Activated T-helper 2 cell treated with anti-CD3 and anti-CD28 coated beads, Interferon-gamma antibody, Interleukin-2, Interleukin-4, amounts not matched to agents 10 μg/mL and 5 μg/mL and 100 μg/mL, durations not matched to agents 14 hours and 24 hours and 36 hours (primary cell): ENCODE measurements around the gene SDR42E2. TPM values are rescaled to one million over a fixed set of nuclear protein-coding genes. Genes with fewer than 3 reads are reported as not detected.

Experiments
- DNase-seq: peaks from one replicate; pipeline ENCODE4 v3.0.0; 2021; ENCODE audit warnings: low spot score
- H3K27ac Mint-ChIP-seq: one replicate; pipeline ENCODE4 v1.8.0; 2021; ENCODE audit warnings: mixed read lengths
- H3K27me3 Mint-ChIP-seq: one replicate; pipeline ENCODE4 v1.8.0; 2021; ENCODE audit warnings: low read depth, mixed read lengths
- H3K36me3 Mint-ChIP-seq: one replicate; pipeline ENCODE4 v1.8.0; 2021; ENCODE audit warnings: low read depth, mixed read lengths
- H3K4me1 Mint-ChIP-seq: one replicate; pipeline ENCODE4 v1.8.0; 2021; ENCODE audit warnings: low read depth, mixed read lengths
- H3K4me3 Mint-ChIP-seq: one replicate; pipeline ENCODE4 v1.8.0; 2021; ENCODE audit warnings: low read depth, mild to moderate bottlenecking, moderate library complexity, mixed read lengths
- H3K9me3 Mint-ChIP-seq: one replicate; pipeline ENCODE4 v1.8.0; 2021; ENCODE audit warnings: mixed read lengths
- intact Hi-C: fragments of 100-400 bp; cut with micrococcal nuclease; formaldehyde crosslinking; loops from one replicate; pipeline ENCODE4 v1.15.1; 2023
- total RNA-seq: library from RNA; stranded (reverse); gene quantifications from 2 replicates; pipeline ENCODE4 v1.2.3, GENCODE V29; 2022

SDR42E2 gene
- total RNA-seq, 1 donor from 2014 or later, result 0.09 TPM

- no peaks in the 10 kb centered on the region for H3K27me3 Mint-ChIP-seq
- H3K36me3 Mint-ChIP-seq, result peaks cover 42% of the 10 kb centered on the region
- no peak overlapping the region for H3K27ac Mint-ChIP-seq
- no peak overlapping the region for H3K4me3 Mint-ChIP-seq
- no peaks in the 10 kb centered on the region for H3K9me3 Mint-ChIP-seq
- intact Hi-C loops, result no loop called here
- no peak for DNase-seq
- peaks cover 12% of the 10 kb centered on the region for H3K4me1 Mint-ChIP-seq
These were observed 62.8 kb downstream of the SDR42E2 start for GRCh38 chr16:22225060-22225459.

GRCh38 chr16:22229889-22230288, 67.6 kb downstream of the SDR42E2 start:
- H3K36me3 Mint-ChIP-seq, result peaks cover 59% of the 10 kb centered on the region
- no peak for DNase-seq
- H3K27me3 Mint-ChIP-seq, result no peaks in the 10 kb centered on the region
- H3K9me3 Mint-ChIP-seq, result no peaks in the 10 kb centered on the region
- H3K4me1 Mint-ChIP-seq, result peaks cover 12% of the 10 kb centered on the region
- intact Hi-C loops, result no loop called here
- no peak overlapping the region for H3K27ac Mint-ChIP-seq
- H3K4me3 Mint-ChIP-seq, result no peak overlapping the region

- Mint-ChIP-seq H3K27ac (peak overlapping the region; percentile 40), H3K27me3 (no peaks in the 10 kb centered on the region), H3K4me3 (no peak overlapping the region), H3K4me1 (peaks cover 13% of the 10 kb centered on the region), H3K36me3 (peaks cover 57% of the 10 kb centered on the region), H3K9me3 (no peaks in the 10 kb centered on the region)
- DNase-seq, result no peak
- intact Hi-C loops, result loop anchor here (1.0 to 2.0 kb wide), 2 partner anchors 9 to 16 kb away; no protein-coding TSS in a partner anchor
These were observed 70.2 kb downstream of the SDR42E2 start for GRCh38 chr16:22232277-22233036.

- no peaks in the 10 kb centered on the region for H3K9me3 Mint-ChIP-seq
- H3K27ac Mint-ChIP-seq, result no peak overlapping the region
- peaks cover 14% of the 10 kb centered on the region for H3K4me1 Mint-ChIP-seq
- intact Hi-C loops, result loop anchor here (2.0 kb wide), 1 partner anchor 16 kb away; no protein-coding TSS in a partner anchor
- DNase-seq, result no peak
- H3K36me3 Mint-ChIP-seq, result peaks cover 60% of the 10 kb centered on the region
- H3K4me3 Mint-ChIP-seq, result no peak overlapping the region
- H3K27me3 Mint-ChIP-seq, result no peaks in the 10 kb centered on the region
These were observed 70.7 kb downstream of the SDR42E2 start for GRCh38 chr16:22233037-22233372.

- H3K9me3 Mint-ChIP-seq, result no peaks in the 10 kb centered on the region
- no peak overlapping the region for H3K27ac Mint-ChIP-seq
- H3K36me3 Mint-ChIP-seq, result peaks cover 57% of the 10 kb centered on the region
- no peaks in the 10 kb centered on the region for H3K27me3 Mint-ChIP-seq
- intact Hi-C loops, result no loop called here
- no peak overlapping the region for H3K4me3 Mint-ChIP-seq
- peaks cover 33% of the 10 kb centered on the region for H3K4me1 Mint-ChIP-seq
- DNase-seq, result no peak
These were observed 73.8 kb downstream of the SDR42E2 start for GRCh38 chr16:22235839-22236745.

- H3K4me3 Mint-ChIP-seq, result no peak overlapping the region
- peaks cover 36% of the 10 kb centered on the region for H3K36me3 Mint-ChIP-seq
- DNase-seq, result no peak
- peaks cover 23% of the 10 kb centered on the region for H3K4me1 Mint-ChIP-seq
- H3K27me3 Mint-ChIP-seq, result no peaks in the 10 kb centered on the region
- no peaks in the 10 kb centered on the region for H3K9me3 Mint-ChIP-seq
- intact Hi-C loops, result no loop called here
- H3K27ac Mint-ChIP-seq, result peak overlapping the region; percentile 64
These were observed 77.0 kb downstream of the SDR42E2 start for GRCh38 chr16:22239131-22239805.

- DNase-seq, result no peak
- H3K27ac Mint-ChIP-seq, result peak overlapping the region; percentile 90
- H3K36me3 Mint-ChIP-seq, result peaks cover 37% of the 10 kb centered on the region
- H3K9me3 Mint-ChIP-seq, result no peaks in the 10 kb centered on the region
- peaks cover 23% of the 10 kb centered on the region for H3K4me1 Mint-ChIP-seq
- no peaks in the 10 kb centered on the region for H3K27me3 Mint-ChIP-seq
- H3K4me3 Mint-ChIP-seq, result no peak overlapping the region
- intact Hi-C loops, result loop anchor here (2.0 to 5.0 kb wide), 3 partner anchors 33 to 57 kb away; partner anchors contain the start of genes EEF2K and POLR3E
These were observed 77.9 kb downstream of the SDR42E2 start for GRCh38 chr16:22240023-22240710.

Other genes starting within 250 kb of the SDR42E2 start
- gene UQCRC2, start 209.1 kb upstream of the SDR42E2 start, total RNA-seq, result 269 and 272 TPM in 2 replicates
- not detected in 2 replicates for gene PDZD9, start 161.4 kb upstream of the SDR42E2 start, total RNA-seq
- 11.4 and 12.0 TPM in 2 replicates for gene MOSMO, start 154.4 kb upstream of the SDR42E2 start, total RNA-seq
- gene VWA3A, start 70.0 kb upstream of the SDR42E2 start, total RNA-seq, result 0.07 and 0.11 TPM in 2 replicates
- gene EEF2K, start 43.8 kb downstream of the SDR42E2 start, total RNA-seq, result 40.4 and 41.0 TPM in 2 replicates
- gene POLR3E, start 134.9 kb downstream of the SDR42E2 start, total RNA-seq, result 100 and 106 TPM in 2 replicates
- gene CDR2, start 212.1 kb downstream of the SDR42E2 start, total RNA-seq, result 42.9 and 46.8 TPM in 2 replicates